SHP77 treated with DMSO at 0.1 percent for 48 hours (cell line): ENCODE measurements around the gene ZFYVE28.

ENCODE experiments used
- DNase-seq: peaks from one replicate; lab custom pipeline; 2025; lab: John Stamatoyannopoulos, UW

Gene ZFYVE28

GRCh38 chr4:2428496-2429213 lies 10.2 kb upstream of the ZFYVE28 start:
- DNase-seq = no peak

GRCh38 chr4:2427383-2428334 lies 9.2 kb upstream of the ZFYVE28 start:
- no peak for DNase-seq

- DNase-seq = no peak
Measured at GRCh38 chr4:2426711-2427275, 8.3 kb upstream of the ZFYVE28 start.

- DNase-seq = no peak
Measured at GRCh38 chr4:2426069-2426397, 7.6 kb upstream of the ZFYVE28 start.

GRCh38 chr4:2425386-2426068 lies 7.1 kb upstream of the ZFYVE28 start:
- DNase-seq = no peak

- DNase-seq = no peak
Measured at GRCh38 chr4:2424581-2424980, 6.1 kb upstream of the ZFYVE28 start.

GRCh38 chr4:2423695-2424094 lies 5.2 kb upstream of the ZFYVE28 start:
- no peak for DNase-seq

- no peak for DNase-seq
Measured at GRCh38 chr4:2423066-2423465, 4.6 kb upstream of the ZFYVE28 start.

- DNase-seq = no peak
Measured at GRCh38 chr4:2421928-2422327, 3.5 kb upstream of the ZFYVE28 start.

- DNase-seq = no peak
Measured at GRCh38 chr4:2419814-2420213, 1.4 kb upstream of the ZFYVE28 start.

- DNase-seq = peak; percentile 34
Measured at GRCh38 chr4:2418650-2419571, 466 bp upstream of the ZFYVE28 start, which contains the start of gene CFAP99. Gene CFAP99, plus strand, starts transcription at chr4:2418955.

GRCh38 chr4:2417226-2417764 lies 1.1 kb downstream of the ZFYVE28 start:
- no peak for DNase-seq

- no peak for DNase-seq
Measured at GRCh38 chr4:2416564-2417225, 1.8 kb downstream of the ZFYVE28 start.

- DNase-seq = no peak
Measured at GRCh38 chr4:2415881-2416563, 2.4 kb downstream of the ZFYVE28 start.

GRCh38 chr4:2415213-2415612 lies 3.2 kb downstream of the ZFYVE28 start:
- DNase-seq = no peak

- no peak for DNase-seq
Measured at GRCh38 chr4:2413821-2414610, 4.4 kb downstream of the ZFYVE28 start.

GRCh38 chr4:2412885-2413716 lies 5.3 kb downstream of the ZFYVE28 start:
- DNase-seq = peak; percentile 21

GRCh38 chr4:2412534-2412884 lies 5.9 kb downstream of the ZFYVE28 start:
- no peak for DNase-seq
